IMR-90 (cell line): ENCODE measurements around the gene RPL10A. TPM values are rescaled to one million over a fixed set of nuclear protein-coding genes. Genes with fewer than 3 reads are reported as not detected.

Source experiments
- ATAC-seq: fragments of 200-7000 bp; cut with Tn5 transposase; 2 replicates; pipeline ENCODE4 v1.9.1; 2020; ENCODE audit warnings: low read depth, mild to moderate bottlenecking, moderate library complexity
- BruUV-seq: library from RNA; stranded (reverse); fragments of 400-500 nt; replicated peaks from 2 replicates; lab custom pipeline; 2021; lab: Mats Ljungman, UMichigan
- CTCF ChIA-PET: fragments of 300-600 bp; formaldehyde crosslinking; extraction: SDS; loops from one replicate; lab custom pipeline; 2021; ENCODE audit warnings: antibody characterized with exemption; lab: Yijun Ruan, JAX
- POLR2A ChIA-PET: fragments of 300-600 bp; sonication (Branson Sonifier 250); formaldehyde crosslinking; loops from one replicate; lab custom pipeline; 2022; ENCODE audit warnings: antibody characterized with exemption; ENCODE audit not compliant: unreplicated experiment; lab: Charles Lee
- DNase-seq: peaks from one replicate; pipeline ENCODE4 v3.0.0; 2013
- H2AFZ ChIP-seq: replicated peaks from 2 replicates; pipeline ENCODE3; 2013; ENCODE audit warnings: low read length, mild to moderate bottlenecking; ENCODE audit not compliant: poor library complexity
- H2AK5ac ChIP-seq: 2 replicates; pipeline ENCODE4 v1.6.1; 2013; ENCODE audit warnings: low read depth, low read length, inconsistent platforms
- H2AK9ac ChIP-seq: replicated peaks from 2 replicates; pipeline ENCODE3; 2013; ENCODE audit warnings: mild to moderate bottlenecking, low read depth, low read length, moderate library complexity; ENCODE audit not compliant: poor library complexity
- H2BK120ac ChIP-seq: 2 replicates; pipeline ENCODE4 v1.6.1; 2013; ENCODE audit warnings: low read depth, low read length, inconsistent platforms
- H2BK15ac ChIP-seq: 3 replicates; pipeline ENCODE4 v1.6.1; 2013; ENCODE audit warnings: low read depth, low read length, inconsistent platforms
- H2BK20ac ChIP-seq: 2 replicates; pipeline ENCODE4 v1.6.1; 2013; ENCODE audit warnings: low read depth, mild to moderate bottlenecking, inconsistent platforms, low read length, moderate library complexity
- H2BK5ac ChIP-seq: 2 replicates; pipeline ENCODE4 v1.6.1; 2013; ENCODE audit warnings: mild to moderate bottlenecking, low read depth, low read length, inconsistent platforms; ENCODE audit not compliant: poor library complexity, severe bottlenecking
- H3K14ac ChIP-seq: replicated peaks from 2 replicates; pipeline ENCODE4 v1.6.1; 2013; ENCODE audit warnings: low read depth, low read length, inconsistent platforms
- H3K18ac ChIP-seq: 2 replicates; pipeline ENCODE4 v1.6.1; 2013; ENCODE audit warnings: low read depth, low read length, control low read depth
- H3K23ac ChIP-seq: 2 replicates; pipeline ENCODE4 v1.6.1; 2013; ENCODE audit warnings: low read depth, low read length, inconsistent platforms
- H3K27ac ChIP-seq: 2 replicates; pipeline ENCODE4 v1.5.1; 2013; ENCODE audit warnings: mild to moderate bottlenecking, control low read depth, low read length; ENCODE audit not compliant: insufficient read depth
- H3K27me3 ChIP-seq: 2 replicates; pipeline ENCODE4 v1.6.1; 2013; ENCODE audit warnings: low read length; ENCODE audit not compliant: control insufficient read depth, insufficient read depth
- H3K36me3 ChIP-seq: 2 replicates; pipeline ENCODE4 v1.6.1; 2013; ENCODE audit warnings: low read length, mixed read lengths; ENCODE audit not compliant: control insufficient read depth, insufficient read depth
- H3K4ac ChIP-seq: 2 replicates; pipeline ENCODE4 v1.6.1; 2013; ENCODE audit warnings: low read depth, low read length, inconsistent platforms
- H3K4me1 ChIP-seq: 2 replicates; pipeline ENCODE4 v1.6.1; 2013; ENCODE audit warnings: low read length, mixed read lengths; ENCODE audit not compliant: control insufficient read depth, insufficient read depth
- H3K4me2 ChIP-seq: 2 replicates; pipeline ENCODE4 v1.6.1; 2013; ENCODE audit warnings: low read depth, mild to moderate bottlenecking, control low read depth, low read length, moderate library complexity
- H3K4me3 ChIP-seq: 2 replicates; pipeline ENCODE4 v1.5.1; 2013; ENCODE audit warnings: low read depth, mild to moderate bottlenecking, control low read depth, low read length, moderate library complexity; ENCODE audit not compliant: insufficient read depth
- H3K56ac ChIP-seq: 2 replicates; pipeline ENCODE4 v1.6.1; 2013; ENCODE audit warnings: low read length, inconsistent platforms; ENCODE audit not compliant: insufficient read depth; ENCODE audit errors: extremely low read depth
- H3K79me1 ChIP-seq, 2 experiments: 2 replicates each; pipeline ENCODE4 v1.6.1; 2013; ENCODE audit warnings: low read length in 2 of 2, inconsistent platforms in 1 of 2, low read depth in 1 of 2
- H3K9ac ChIP-seq: 2 replicates; pipeline ENCODE4 v1.6.1; 2013; ENCODE audit warnings: low read depth, low read length, control low read depth
- H3K9me1 ChIP-seq: 2 replicates; pipeline ENCODE4 v1.6.1; 2013; ENCODE audit warnings: low read length, inconsistent platforms; ENCODE audit not compliant: insufficient read depth
- H3K9me3 ChIP-seq: 2 replicates; pipeline ENCODE4 v1.6.1; 2013; ENCODE audit warnings: low read length; ENCODE audit not compliant: control insufficient read depth, insufficient read depth
- H4K20me1 ChIP-seq: 2 replicates; pipeline ENCODE4 v1.6.1; 2013; ENCODE audit warnings: low read length, inconsistent platforms; ENCODE audit not compliant: insufficient read depth
- H4K5ac ChIP-seq: 2 replicates; pipeline ENCODE4 v1.6.1; 2013; ENCODE audit warnings: mild to moderate bottlenecking, low read depth, low read length, control low read depth
- H4K8ac ChIP-seq, 2 experiments: 2 replicates each; pipeline ENCODE4 v1.6.1; 2013; ENCODE audit warnings: low read depth in 2 of 2, low read length in 2 of 2, control low read depth in 1 of 2, inconsistent platforms in 1 of 2
- H4K91ac ChIP-seq: 2 replicates; pipeline ENCODE4 v1.6.1; 2013; ENCODE audit warnings: low read depth, low read length, inconsistent platforms; ENCODE audit not compliant: insufficient read depth
- BHLHE40 ChIP-seq: fragments of 150-350 bp; IDR thresholded peaks from 2 replicates; pipeline ENCODE4 v1.6.1; 2016; ENCODE audit warnings: mild to moderate bottlenecking, low read depth, low read length
- FOS ChIP-seq: fragments of 150-350 bp; IDR thresholded peaks from 2 replicates; pipeline ENCODE4 v1.6.1; 2016; ENCODE audit warnings: low read depth, low read length
- MAZ ChIP-seq: IDR thresholded peaks from 2 replicates; pipeline ENCODE4 v1.6.1; 2012; ENCODE audit warnings: low read depth, mild to moderate bottlenecking, low read length, improper control_type of control experiment, moderate library complexity, borderline replicate concordance
- NFE2L2 ChIP-seq: fragments of 150-350 bp; IDR thresholded peaks from 2 replicates; pipeline ENCODE4 v1.6.1; 2016; ENCODE audit warnings: low read depth, mild to moderate bottlenecking, low read length
- WGBS, 2 experiments: methylation state at CpG; one replicate each; pipeline versions ENCODE4 v1.1.5 to v1.1.7; 2013; ENCODE audit warnings: missing lambda C conversion rate in 2 of 2; ENCODE audit not compliant: insufficient read length in 1 of 2; ENCODE audit errors: extremely low coverage in 2 of 2; 5-methylcytosine and 5-hydroxymethylcytosine counted together
- dilution Hi-C: fragments of 300-500 bp; cut with HindIII; formaldehyde crosslinking; loops from one replicate; pipeline ENCODE4 v1.14.3; 2018; ENCODE audit warnings: low sequenced_read_pairs; ENCODE audit not compliant: unreplicated experiment
- in situ Hi-C: fragments of 300-500 bp; cut with MboI; formaldehyde crosslinking; loops from 3 replicates; pipeline ENCODE4 v1.14.3; 2019; ENCODE audit warnings: low sequenced_read_pairs, inconsistent platforms, mixed read lengths
- intact Hi-C: fragments of 100-400 bp; cut with micrococcal nuclease; formaldehyde crosslinking; loops from 2 replicates; pipeline ENCODE4 v1.10.0; 2022
- polyA plus RNA-seq, 3 experiments: library from polyadenylated mRNA; depleted of rRNA; stranded (reverse); fragments of >200 nt; gene quantifications; 2 replicates each; pipeline ENCODE4 v1.2.3, GENCODE V29; 2012; ENCODE audit warnings: low replicate concordance in 1 of 3
- total RNA-seq: library from RNA; depleted of rRNA; stranded (reverse); fragments of >200 nt; gene quantifications from 2 replicates; pipeline ENCODE4 v1.2.3, GENCODE V29; 2012

Gene RPL10A
- total and polyA plus RNA-seq, 2 of the 4 experiments (the other 2 are of a cell fraction): 2,310 to 3,153 TPM

DNA sequence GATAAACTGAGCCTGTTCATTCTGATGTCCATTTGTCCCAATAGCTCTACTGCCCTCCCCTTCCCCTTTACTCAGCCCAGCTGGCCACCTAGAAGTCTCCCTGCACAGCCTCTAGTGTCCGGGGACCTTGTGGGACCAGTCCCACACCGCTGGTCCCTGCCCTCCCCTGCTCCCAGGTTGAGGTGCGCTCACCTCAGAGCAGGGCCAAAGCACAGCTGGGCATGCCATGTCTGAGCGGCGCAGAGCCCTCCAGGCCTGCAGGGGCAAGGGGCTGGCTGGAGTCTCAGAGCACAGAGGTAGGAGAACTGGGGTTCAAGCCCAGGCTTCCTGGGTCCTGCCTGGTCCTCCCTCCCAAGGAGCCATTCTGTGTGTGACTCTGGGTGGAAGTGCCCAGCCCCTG is 40.8 kb upstream of the RPL10A start:
- dilution Hi-C loops (no loop called here), intact Hi-C loops (no loop called here), in situ Hi-C loops (no loop called here)
- Histone ChIP-seq H3K14ac (peak overlapping the region; percentile 98), H3K4ac (peak overlapping the region; percentile 100), H2AFZ (peak overlapping the region; percentile 58), H3K9me3 (peaks cover 6% of the 10 kb centered on the region), H4K91ac (peak overlapping the region; percentile 100), H4K8ac (peak overlapping the region; percentile 92), H2BK20ac (peak overlapping the region; percentile 99), H3K36me3 (peaks cover 27% of the 10 kb centered on the region), H3K4me2 (peak overlapping the region; percentile 32), H3K9ac (peak overlapping the region; percentile 63), H3K56ac (peak overlapping the region; percentile 91), H2BK15ac (peak overlapping the region; percentile 57; the same call in 2 of the 3 replicates), H3K18ac (peak overlapping the region; percentile 92), H2AK5ac (peak overlapping the region; percentile 100), H2BK120ac (peak overlapping the region; percentile 100), H2AK9ac (peak overlapping the region; percentile 96), H3K79me1 (peaks cover 26 to 44% of the 10 kb centered on the region in 2 experiments), H3K23ac (peak overlapping the region; percentile 94), H3K27me3 (no peaks in the 10 kb centered on the region), H2BK5ac (peak overlapping the region; percentile 100), H3K27ac (peak overlapping the region; percentile 97), H3K9me1 (peaks cover 34% of the 10 kb centered on the region), H4K20me1 (no peaks in the 10 kb centered on the region), H3K4me1 (peaks cover 42% of the 10 kb centered on the region), H3K4me3 (no peak overlapping the region), H4K5ac (peak overlapping the region; percentile 94)
- CTCF ChIA-PET: interaction anchor here (0.9 to 2.9 kb wide), 3 partner anchors 8 to 36 kb away, joined by 3 to 8 read pairs (median 4); no protein-coding TSS in a partner anchor
- DNase-seq (no peak), ATAC-seq (peak; percentile 1; the same call in 1 of the 2 replicates)
- TF ChIP-seq NFE2L2 (no peak), FOS (no peak), MAZ (no peak), BHLHE40 (no peak)
- POLR2A ChIA-PET: interaction anchor here (1.1 to 1.4 kb wide), 2 partner anchors 8 to 12 kb away, joined by 4 read pairs; no protein-coding TSS in a partner anchor
- WGBS, 2 experiments: no CpG with 5 or more reads among the region's 5 CpGs
- BruUV-seq: no TSS peak
